ENCODE data around the gene APMAP. TPM values are rescaled to one million over a fixed set of nuclear protein-coding genes. Genes with fewer than 3 reads are reported as not detected.
"Not testable (repeated sequence)": the region's sequence is repeated elsewhere in the genome, so short reads cannot be mapped to it uniquely, and the experiment has no call there.

APMAP gene
- total and polyA plus RNA-seq, 2 of the 13 experiments (the other 11 are each of a cell fraction or from before 2014, with no cell fraction given), result 168 to 214 TPM

GRCh38 chr20:24948939-24949679 is 43.4 kb downstream of the APMAP start, which contains the start of gene CST7 (continued):
- TF ChIP-seq, protein P1, sequence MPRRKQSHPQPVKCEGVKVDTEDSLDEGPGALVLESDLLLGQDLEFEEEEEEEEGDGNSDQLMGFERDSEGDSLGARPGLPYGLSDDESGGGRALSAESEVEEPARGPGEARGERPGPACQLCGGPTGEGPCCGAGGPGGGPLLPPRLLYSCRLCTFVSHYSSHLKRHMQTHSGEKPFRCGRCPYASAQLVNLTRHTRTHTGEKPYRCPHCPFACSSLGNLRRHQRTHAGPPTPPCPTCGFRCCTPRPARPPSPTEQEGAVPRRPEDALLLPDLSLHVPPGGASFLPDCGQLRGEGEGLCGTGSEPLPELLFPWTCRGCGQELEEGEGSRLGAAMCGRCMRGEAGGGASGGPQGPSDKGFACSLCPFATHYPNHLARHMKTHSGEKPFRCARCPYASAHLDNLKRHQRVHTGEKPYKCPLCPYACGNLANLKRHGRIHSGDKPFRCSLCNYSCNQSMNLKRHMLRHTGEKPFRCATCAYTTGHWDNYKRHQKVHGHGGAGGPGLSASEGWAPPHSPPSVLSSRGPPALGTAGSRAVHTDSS (CRISPR knock-in tag; conservative IDR thresholded peaks at IDR 0.05), result no peak

DNA sequence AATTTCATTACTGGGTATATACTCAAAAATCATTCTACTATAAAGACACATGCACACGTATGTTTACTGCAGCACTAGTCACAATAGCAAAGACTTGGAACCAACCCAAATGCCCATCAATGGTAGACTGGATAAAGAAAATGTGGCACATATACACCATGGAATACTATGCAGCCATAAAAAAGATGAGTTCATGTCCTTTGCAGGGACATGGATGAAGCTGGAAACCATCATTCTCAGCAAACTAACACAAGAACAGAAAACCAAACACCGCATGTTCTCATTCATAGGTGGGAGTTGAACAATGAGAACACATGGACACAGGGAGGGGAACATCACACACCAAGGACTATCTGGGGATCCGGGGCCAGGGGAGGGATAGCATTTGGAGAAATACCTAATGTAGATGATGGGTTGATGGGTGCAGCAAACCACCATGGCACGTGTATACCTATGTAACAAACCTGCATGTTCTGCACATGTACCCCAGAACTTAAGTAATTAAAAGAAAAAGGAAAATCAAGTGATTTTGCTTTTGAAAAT is 44.1 kb downstream of the APMAP start:
- H3K4me3 ChIP-seq (replicated peaks in 1 of 3; ENCODE audit: insufficient read depth in 1 of 3, low read depth in 2 of 3, low read length in 3 of 3); H3K9ac ChIP-seq (ENCODE audit: insufficient read depth, low read depth, low read length); H3K27ac ChIP-seq (ENCODE audit: extremely low read length, insufficient read depth, low read length); H2AFZ ChIP-seq (ENCODE audit: low read length); H3K36me3 ChIP-seq (replicated peaks in 1 of 2; ENCODE audit: control insufficient read depth in 1 of 2, insufficient read depth in 2 of 2, low read length in 2 of 2); H3K4me1 ChIP-seq (ENCODE audit: insufficient read depth, low read length); CTCF ChIA-PET (ENCODE audit: low intra/inter-chr PET ratio, low total read pairs); H4K20me1 ChIP-seq (ENCODE audit: insufficient read depth, low read length); in situ Hi-C loops (cut with HindIII; ENCODE audit: extremely low pct_ligation_motif_present, low pct_unique_long_range_greater_than_20kb); H3K79me2 ChIP-seq (ENCODE audit: insufficient read depth, low read length); intact Hi-C loops (cut with micrococcal nuclease; ENCODE audit: unreplicated experiment); H3K9me3 ChIP-seq (ENCODE audit: low read length); DNase-seq (ENCODE audit: low spot score); ATAC-seq; H3K4me2 ChIP-seq (ENCODE audit: low read depth, low read length); POLR2A ChIA-PET; FAIRE-seq; BruUV-seq (replicated peaks): not testable (repeated sequence)
- peaks cover 7 to 12% of the 10 kb centered on the region in 2 experiments for H3K27me3 ChIP-seq (ENCODE audit: control insufficient read depth in 1 of 2, insufficient read depth in 2 of 2, low read length in 2 of 2)
- 4% methylated on average over 4 of the region's 4 CpGs for WGBS (ENCODE audit: low lambda C conversion rate)

DNA sequence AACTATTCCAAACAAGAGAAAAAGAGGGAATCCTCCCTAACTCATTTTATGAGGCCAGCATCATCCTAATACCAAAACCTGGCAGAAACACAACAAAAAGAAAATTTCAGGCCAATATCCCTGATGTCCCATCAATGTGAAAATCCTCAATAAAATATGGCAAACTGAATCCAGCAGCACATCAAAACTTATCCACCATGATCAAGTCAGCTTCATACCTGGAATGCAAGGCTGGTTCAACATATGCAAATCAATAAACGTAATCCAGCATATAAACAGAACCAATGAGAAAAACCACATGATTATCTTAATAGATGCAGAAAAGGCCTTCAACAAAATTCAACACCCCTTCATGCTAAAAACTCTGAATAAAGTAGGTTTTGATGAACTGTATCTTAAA is 46.2 kb downstream of the APMAP start:
- POLR2A ChIA-PET; CTCF ChIA-PET (ENCODE audit: low intra/inter-chr PET ratio, low total read pairs); H3K9ac ChIP-seq (ENCODE audit: insufficient read depth, low read depth, low read length); intact Hi-C loops (cut with micrococcal nuclease; ENCODE audit: unreplicated experiment); H3K9me3 ChIP-seq (ENCODE audit: low read length); H3K27ac ChIP-seq (ENCODE audit: extremely low read length, insufficient read depth, low read length); H2AFZ ChIP-seq (ENCODE audit: low read length); H3K4me2 ChIP-seq (ENCODE audit: low read depth, low read length); H3K36me3 ChIP-seq (replicated peaks in 1 of 2; ENCODE audit: control insufficient read depth in 1 of 2, insufficient read depth in 2 of 2, low read length in 2 of 2); H4K20me1 ChIP-seq (ENCODE audit: insufficient read depth, low read length); in situ Hi-C loops (cut with HindIII; ENCODE audit: extremely low pct_ligation_motif_present, low pct_unique_long_range_greater_than_20kb); FAIRE-seq; H3K79me2 ChIP-seq (ENCODE audit: insufficient read depth, low read length); H3K4me3 ChIP-seq (replicated peaks in 1 of 3; ENCODE audit: insufficient read depth in 1 of 3, low read depth in 2 of 3, low read length in 3 of 3); H3K4me1 ChIP-seq (ENCODE audit: insufficient read depth, low read length); BruUV-seq (replicated peaks); ATAC-seq; DNase-seq (ENCODE audit: low spot score): not testable (repeated sequence)
- H3K27me3 ChIP-seq (ENCODE audit: control insufficient read depth in 1 of 2, insufficient read depth in 2 of 2, low read length in 2 of 2), result peaks cover 7 to 12% of the 10 kb centered on the region in 2 experiments
- WGBS (ENCODE audit: low lambda C conversion rate), result 2% methylated on average over 1 of the region's 1 CpG

Data from HepG2 (cell line).